SK-N-SH treated with all-trans-retinoic acid at 6 μM for 48 hours (cell line): ENCODE data around the gene ID2.

ENCODE experiments used
- CSDC2 ChIP-seq: fragments of 250-450 bp; sonication (Bioruptor Pico); IDR thresholded peaks from 2 replicates; pipeline ENCODE4 v1.5.0; 2020; ENCODE audit warnings: mild to moderate bottlenecking, moderate library complexity
- GLIS3 ChIP-seq: fragments of 250-450 bp; sonication (Bioruptor Pico); IDR thresholded peaks from 2 replicates; pipeline ENCODE4 v1.5.0; 2020; ENCODE audit warnings: mild to moderate bottlenecking, moderate library complexity
- RARB ChIP-seq: fragments of 250-450 bp; sonication (Bioruptor Pico); IDR thresholded peaks from 2 replicates; pipeline ENCODE4 v1.8.0; 2021; ENCODE audit warnings: mild to moderate bottlenecking, moderate library complexity
- TOX ChIP-seq: fragments of 250-450 bp; sonication (Bioruptor Pico); IDR thresholded peaks from 2 replicates; pipeline ENCODE4 v1.8.0; 2021; ENCODE audit warnings: mild to moderate bottlenecking, moderate library complexity, borderline replicate concordance
- ZC3H10 ChIP-seq: fragments of 250-450 bp; sonication (Bioruptor Pico); IDR thresholded peaks from 2 replicates; pipeline ENCODE4 v1.5.1; 2021; ENCODE audit warnings: mild to moderate bottlenecking, moderate library complexity
- ZNF8 ChIP-seq: fragments of 450-650 bp; formaldehyde crosslinking; IDR thresholded peaks from 2 replicates; pipeline ENCODE4 v1.5.0; 2020; ENCODE audit warnings: mild to moderate bottlenecking, moderate library complexity
- TF ChIP-seq, protein P1 (sequence below): fragments of 250-450 bp; sonication (Bioruptor Pico); IDR thresholded peaks from 2 replicates; pipeline ENCODE4 v1.8.0; 2020; ENCODE audit warnings: mild to moderate bottlenecking, moderate library complexity, borderline replicate concordance

DNA sequence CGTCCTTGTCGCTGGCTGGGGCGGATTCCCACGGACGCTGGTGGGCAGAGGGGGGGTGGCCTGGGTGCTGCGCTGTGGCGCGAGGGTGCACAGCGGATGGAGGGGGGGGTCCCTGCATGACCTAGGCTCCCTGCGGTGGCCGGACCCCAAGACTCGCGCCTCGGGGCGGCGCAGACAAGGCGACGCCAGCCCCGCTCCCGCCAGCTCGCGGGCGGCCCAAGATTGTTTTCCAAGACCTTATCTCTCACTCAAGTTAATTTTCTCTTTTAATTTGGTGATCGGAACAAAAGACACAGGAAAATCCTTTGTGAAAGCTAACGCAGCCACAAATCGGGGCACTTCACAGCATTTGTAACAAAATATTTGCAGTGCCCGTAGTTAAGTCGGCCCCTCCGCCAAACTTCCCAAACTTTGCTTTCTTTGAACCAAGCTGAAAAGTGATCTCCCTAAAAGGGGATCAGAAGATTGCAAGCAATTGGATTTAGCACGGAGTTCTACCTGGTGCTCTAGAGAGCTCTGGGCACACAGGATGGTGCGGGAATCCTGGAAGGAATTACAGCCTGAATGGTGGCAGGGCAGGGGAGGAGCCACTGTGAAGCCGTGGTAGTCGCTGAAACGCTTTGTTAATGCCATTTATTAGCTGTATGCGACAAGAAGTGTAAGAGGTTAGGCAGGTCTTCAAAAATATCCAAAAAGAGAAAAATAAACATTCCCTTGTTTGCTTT, 4.8 kb upstream of the ID2 start:
- TF ChIP-seq ZNF8 (CRISPR knock-in tag): no peak
- TF ChIP-seq TOX (CRISPR knock-in tag): no peak
- no peak; the same call in 1 of the 2 replicates for TF ChIP-seq CSDC2 (CRISPR knock-in tag)
- no peak for TF ChIP-seq RARB (CRISPR knock-in tag)
- TF ChIP-seq ZC3H10 (CRISPR knock-in tag): no peak
- TF ChIP-seq, protein P1, sequence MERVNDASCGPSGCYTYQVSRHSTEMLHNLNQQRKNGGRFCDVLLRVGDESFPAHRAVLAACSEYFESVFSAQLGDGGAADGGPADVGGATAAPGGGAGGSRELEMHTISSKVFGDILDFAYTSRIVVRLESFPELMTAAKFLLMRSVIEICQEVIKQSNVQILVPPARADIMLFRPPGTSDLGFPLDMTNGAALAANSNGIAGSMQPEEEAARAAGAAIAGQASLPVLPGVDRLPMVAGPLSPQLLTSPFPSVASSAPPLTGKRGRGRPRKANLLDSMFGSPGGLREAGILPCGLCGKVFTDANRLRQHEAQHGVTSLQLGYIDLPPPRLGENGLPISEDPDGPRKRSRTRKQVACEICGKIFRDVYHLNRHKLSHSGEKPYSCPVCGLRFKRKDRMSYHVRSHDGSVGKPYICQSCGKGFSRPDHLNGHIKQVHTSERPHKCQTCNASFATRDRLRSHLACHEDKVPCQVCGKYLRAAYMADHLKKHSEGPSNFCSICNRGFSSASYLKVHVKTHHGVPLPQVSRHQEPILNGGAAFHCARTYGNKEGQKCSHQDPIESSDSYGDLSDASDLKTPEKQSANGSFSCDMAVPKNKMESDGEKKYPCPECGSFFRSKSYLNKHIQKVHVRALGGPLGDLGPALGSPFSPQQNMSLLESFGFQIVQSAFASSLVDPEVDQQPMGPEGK (CRISPR knock-in tag): no peak
- 0 out of 2 replicates have a peak, but pooled peaks have one; percentile 29 for TF ChIP-seq GLIS3 (CRISPR knock-in tag)
